ENCODE data around the gene COL5A1.

Gene COL5A1

DNA sequence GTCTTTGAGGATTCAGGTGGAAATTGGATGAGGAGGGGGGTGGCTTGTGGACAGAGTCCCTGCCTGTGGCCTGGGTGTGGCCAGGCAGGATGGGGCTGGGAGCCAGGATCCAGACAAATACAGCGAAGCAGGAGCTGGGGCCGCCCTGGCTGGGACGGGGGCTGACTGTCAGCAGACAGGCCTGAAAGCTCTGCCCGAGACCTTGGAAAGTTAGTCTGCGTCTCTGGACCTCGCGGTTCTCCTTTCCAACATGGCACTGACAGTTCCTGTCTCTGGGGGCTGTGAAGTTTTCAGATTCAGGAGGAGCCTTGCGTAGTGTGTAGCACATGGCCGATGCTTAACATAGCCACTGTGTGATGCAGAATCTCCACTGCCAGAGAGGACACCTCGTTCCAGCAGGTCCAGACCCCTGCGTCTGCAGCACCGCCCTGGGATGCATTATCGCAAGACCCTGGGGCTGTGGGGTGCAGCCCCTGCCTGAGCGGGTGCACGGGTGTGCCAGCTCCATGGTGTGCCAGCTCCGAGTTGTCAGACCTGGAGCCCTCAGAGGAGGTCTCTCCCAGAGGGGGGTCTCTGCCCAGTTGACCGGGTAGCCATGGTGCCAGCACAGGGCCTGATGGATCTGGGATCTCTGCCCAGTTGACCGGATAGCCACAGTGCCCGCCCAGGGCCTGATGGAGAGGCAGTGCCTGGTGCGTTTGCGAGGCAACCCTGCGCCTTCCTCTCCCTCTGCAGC is 89.3 kb downstream of the COL5A1 start:
- no peak for DNase-seq

GRCh38 chr9:134731497-134732391 is 90.1 kb downstream of the COL5A1 start:
- no peak for DNase-seq

DNA sequence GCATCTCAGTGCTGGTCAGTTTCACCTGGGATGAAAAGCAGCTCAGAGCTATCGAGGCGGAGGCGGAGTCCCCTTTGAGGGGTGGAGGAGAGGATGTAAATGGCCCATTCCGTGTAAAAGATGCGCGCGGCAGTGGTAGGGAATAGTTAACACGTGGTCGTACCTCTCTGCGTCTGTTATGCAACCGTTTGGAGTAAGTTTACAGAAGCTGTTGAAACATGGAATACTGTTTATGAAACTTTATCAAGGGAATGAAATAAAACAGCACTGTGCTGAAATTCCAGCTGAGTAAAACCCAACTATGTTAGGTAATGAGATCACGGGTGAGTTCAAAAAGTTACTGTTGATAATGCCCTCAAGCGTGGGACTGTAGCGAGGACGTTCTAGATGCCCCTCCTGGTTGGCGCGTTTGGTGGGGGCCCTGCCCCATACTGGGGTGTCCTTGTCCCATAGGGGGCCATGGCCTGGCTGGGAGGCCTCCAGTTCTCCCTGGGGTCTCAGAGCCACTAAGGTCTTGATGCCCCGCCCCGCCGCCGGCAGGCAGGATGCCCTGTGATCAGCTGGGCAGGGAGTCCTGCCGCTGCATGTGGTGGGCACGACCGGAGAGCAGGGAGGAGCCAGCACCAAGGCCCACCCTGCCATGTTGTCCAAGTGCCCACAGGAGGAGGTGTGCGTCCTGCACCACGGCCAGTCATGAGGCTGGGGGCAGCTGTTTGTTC is 90.9 kb downstream of the COL5A1 start:
- DNase-seq, result no peak

DNA sequence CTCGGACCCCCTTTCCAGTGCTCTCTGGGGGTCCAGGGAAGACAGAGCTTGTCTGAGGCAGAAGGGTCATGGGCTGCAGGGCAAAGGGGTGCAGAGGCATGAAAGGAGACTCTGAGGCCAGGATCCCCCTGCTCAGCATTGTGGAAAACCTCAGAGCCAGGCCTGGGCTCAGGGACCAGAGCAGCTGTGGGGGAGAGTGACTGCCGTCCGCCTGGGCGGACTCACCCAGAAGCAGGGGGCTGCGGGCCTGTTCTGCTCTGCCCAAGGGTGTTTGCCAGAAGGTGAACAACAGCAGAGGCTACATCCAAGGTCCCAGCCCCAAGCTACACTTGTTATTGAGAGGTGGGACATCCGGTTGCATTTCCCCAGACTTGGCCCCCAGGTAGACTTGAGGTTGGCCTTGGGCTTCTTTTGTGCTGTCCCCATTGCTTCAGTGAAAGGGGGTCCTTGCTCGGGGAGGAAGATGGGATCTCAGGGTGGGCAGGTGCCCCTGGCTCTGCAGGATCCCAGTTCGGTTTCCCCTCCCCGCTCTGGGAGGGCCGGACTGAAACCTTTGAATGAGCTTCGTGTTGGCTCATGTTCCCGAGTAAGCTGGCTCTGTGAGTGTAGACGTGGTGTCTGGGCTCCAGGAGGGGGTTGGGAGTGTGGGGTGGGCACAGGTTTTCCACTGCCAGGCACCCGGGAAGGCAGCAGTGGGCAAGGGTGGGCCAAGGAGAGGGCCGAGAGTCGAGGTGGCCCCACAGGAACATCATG is 92.1 kb downstream of the COL5A1 start:
- DNase-seq, result no peak

DNA sequence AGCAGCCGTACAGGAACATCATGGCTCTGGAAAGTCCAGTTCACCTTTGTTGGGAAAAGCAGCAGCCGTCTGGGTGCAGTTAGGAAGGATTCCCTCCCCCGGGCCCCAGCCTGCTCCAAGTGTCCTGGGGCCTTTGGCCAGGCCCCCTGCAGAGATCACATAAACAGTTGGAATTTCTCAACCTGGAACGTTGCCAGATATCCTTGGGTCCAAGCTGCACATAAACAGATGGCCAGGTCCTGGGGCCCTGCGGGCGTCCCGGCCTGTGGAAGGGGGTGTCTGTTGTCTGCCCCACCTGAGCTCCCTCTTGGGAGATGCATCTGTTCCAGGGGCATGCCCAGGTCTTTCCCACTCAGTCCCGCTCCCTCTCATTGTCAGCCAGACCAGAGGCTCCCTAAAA is 92.7 kb downstream of the COL5A1 start:
- DNase-seq, result no peak

GRCh38 chr9:134735441-134736175 is 94.0 kb downstream of the COL5A1 start:
- no peak for DNase-seq

- no peak for DNase-seq
Measured at GRCh38 chr9:134736791-134737497, 95.3 kb downstream of the COL5A1 start.

- DNase-seq, result no peak
Measured at GRCh38 chr9:134737842-134738580, 96.4 kb downstream of the COL5A1 start.

GRCh38 chr9:134738869-134739659 is 97.5 kb downstream of the COL5A1 start:
- peak; percentile 34 for DNase-seq

GRCh38 chr9:134739660-134739968 is 98.0 kb downstream of the COL5A1 start:
- no peak for DNase-seq

DNA sequence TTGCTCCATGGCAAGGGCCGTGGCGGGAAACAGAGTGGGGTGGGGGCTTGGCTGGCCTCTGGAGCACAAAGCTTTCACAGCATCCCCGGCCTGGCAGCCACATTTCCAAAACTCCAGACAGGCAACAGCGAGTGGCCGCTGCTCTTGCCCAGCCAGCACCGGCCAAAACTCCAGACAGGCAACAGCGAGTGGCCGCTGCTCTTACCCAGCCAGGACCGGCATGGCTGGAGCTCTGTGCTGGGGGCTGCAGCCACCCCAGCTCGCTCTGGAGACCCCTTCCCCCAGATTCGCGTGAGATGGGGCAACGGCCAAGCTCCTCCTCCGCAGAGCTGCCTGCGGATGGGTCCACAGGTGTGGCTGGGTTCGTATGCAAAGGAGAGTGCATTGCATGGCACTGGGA is 98.5 kb downstream of the COL5A1 start:
- no peak for DNase-seq

DNA sequence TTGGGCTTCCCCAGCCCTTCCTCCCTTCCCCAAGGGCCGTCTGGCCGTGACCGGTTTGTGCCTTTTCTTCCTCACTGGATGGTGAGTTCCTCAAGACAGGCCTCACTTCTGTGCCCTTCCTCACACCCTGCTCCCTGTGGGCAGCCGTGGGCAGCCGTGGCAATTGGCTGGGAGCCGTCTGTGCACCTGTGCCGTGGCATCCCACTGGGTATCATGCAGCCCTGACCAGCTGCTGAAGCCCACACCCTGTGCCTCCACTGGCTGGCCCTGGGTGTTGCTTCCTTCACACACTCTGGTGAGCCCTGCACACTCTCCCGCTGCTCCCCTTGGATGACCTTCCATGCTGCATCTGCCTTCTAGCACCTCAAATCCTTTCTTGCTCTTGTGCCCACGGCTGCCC is 100.2 kb downstream of the COL5A1 start:
- DNase-seq, result no peak

- DNase-seq, result no peak
Measured at GRCh38 chr9:134742822-134743535, 101.4 kb downstream of the COL5A1 start.

GRCh38 chr9:134743853-134744252 is 102.2 kb downstream of the COL5A1 start:
- no peak for DNase-seq

- DNase-seq, result no peak
Measured at GRCh38 chr9:134744385-134745295, 103.0 kb downstream of the COL5A1 start.

DNA sequence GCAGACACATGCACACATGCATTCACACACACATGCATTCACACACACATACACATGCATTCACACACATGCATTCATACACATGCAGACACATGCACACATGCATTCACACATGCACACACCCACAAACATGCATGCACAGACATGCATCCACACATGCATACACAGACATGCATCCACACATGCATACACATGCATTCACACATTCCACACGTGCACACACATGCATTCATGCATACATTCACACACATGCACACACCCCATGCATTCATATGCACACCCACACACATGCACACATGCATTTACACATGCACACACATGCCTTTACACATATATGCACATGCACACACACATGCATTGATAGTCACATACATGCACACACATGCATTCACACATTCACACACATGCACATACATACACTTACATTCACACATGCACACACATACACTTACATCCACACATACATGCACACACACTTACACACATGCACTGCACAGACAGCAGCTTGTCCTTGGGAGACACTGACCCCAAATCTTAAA is 106.4 kb downstream of the COL5A1 start:
- DNase-seq, result no peak

GRCh38 chr9:134748591-134748990 is 107.0 kb downstream of the COL5A1 start:
- DNase-seq, result no peak
